Stimulated activated CD8-positive, alpha-beta memory T cell treated with anti-CD3 and anti-CD28 coated beads, Interleukin-15, amount 100 ng/mL, for 1 hour (primary cell): Measurements from ENCODE around the gene BMPR1A.
"Not testable (repeated sequence)": the region's sequence is repeated elsewhere in the genome, so short reads cannot be mapped to it uniquely, and the experiment has no call there.

Experiments
- DNase-seq: peaks from one replicate; pipeline ENCODE4 v3.0.0-alpha.2; 2020; ENCODE audit warnings: low read depth

Gene BMPR1A

GRCh38 chr10:86848747-86849146 lies 92.3 kb downstream of the BMPR1A start:
- DNase-seq: no peak

- DNase-seq: no peak
These were observed 92.9 kb downstream of the BMPR1A start for GRCh38 chr10:86849181-86849894.

- DNase-seq: no peak
These were observed 94.1 kb downstream of the BMPR1A start for GRCh38 chr10:86850481-86850880.

- DNase-seq: no peak
These were observed 95.1 kb downstream of the BMPR1A start for GRCh38 chr10:86851328-86852207.

- not testable (repeated sequence) for DNase-seq
These were observed 97.2 kb downstream of the BMPR1A start for GRCh38 chr10:86853582-86853981.

- no peak for DNase-seq
These were observed 99.1 kb downstream of the BMPR1A start for GRCh38 chr10:86855513-86855912.

- no peak for DNase-seq
These were observed 99.7 kb downstream of the BMPR1A start for GRCh38 chr10:86856156-86856555.

- DNase-seq: no peak
These were observed 100.8 kb downstream of the BMPR1A start for GRCh38 chr10:86857128-86857721.

GRCh38 chr10:86858011-86858410 lies 101.6 kb downstream of the BMPR1A start:
- DNase-seq: no peak

- DNase-seq: no peak
These were observed 104.9 kb downstream of the BMPR1A start for GRCh38 chr10:86861351-86861750.

GRCh38 chr10:86862373-86862772 lies 106.0 kb downstream of the BMPR1A start:
- DNase-seq: no peak

GRCh38 chr10:86862786-86863483 lies 106.5 kb downstream of the BMPR1A start:
- no peak for DNase-seq

GRCh38 chr10:86863484-86863842 lies 107.0 kb downstream of the BMPR1A start:
- no peak for DNase-seq

- DNase-seq: not testable (repeated sequence)
These were observed 108.8 kb downstream of the BMPR1A start for GRCh38 chr10:86865011-86865811.

- no peak for DNase-seq
These were observed 110.7 kb downstream of the BMPR1A start for GRCh38 chr10:86867149-86867548.

GRCh38 chr10:86868353-86868752 lies 111.9 kb downstream of the BMPR1A start:
- no peak for DNase-seq

- DNase-seq: no peak
These were observed 114.3 kb downstream of the BMPR1A start for GRCh38 chr10:86870679-86871078.

- DNase-seq: no peak
These were observed 115.3 kb downstream of the BMPR1A start for GRCh38 chr10:86871563-86872183.

- no peak for DNase-seq
These were observed 116.3 kb downstream of the BMPR1A start for GRCh38 chr10:86872757-86873156.

- DNase-seq: no peak
These were observed 120.3 kb downstream of the BMPR1A start for GRCh38 chr10:86876748-86877147.
